GM12864 (cell line): ENCODE results near the gene L3MBTL2.

ENCODE experiments used
- DNase-seq: peaks from one replicate; pipeline ENCODE4 v3.0.0-alpha.2; 2011; ENCODE audit warnings: low read depth
- H3K4me3 ChIP-seq: 2 replicates; pipeline ENCODE4 v1.5.1; 2011; ENCODE audit warnings: mild to moderate bottlenecking, low read depth, low read length, control low read depth
- TF ChIP-seq, protein P1 (sequence below): IDR thresholded peaks from 2 replicates; pipeline ENCODE4 v1.5.1; 2011; ENCODE audit warnings: low read depth, mild to moderate bottlenecking, moderate library complexity, low read length, control low read depth, inconsistent platforms; ENCODE audit errors: missing control alignments

Gene L3MBTL2

DNA sequence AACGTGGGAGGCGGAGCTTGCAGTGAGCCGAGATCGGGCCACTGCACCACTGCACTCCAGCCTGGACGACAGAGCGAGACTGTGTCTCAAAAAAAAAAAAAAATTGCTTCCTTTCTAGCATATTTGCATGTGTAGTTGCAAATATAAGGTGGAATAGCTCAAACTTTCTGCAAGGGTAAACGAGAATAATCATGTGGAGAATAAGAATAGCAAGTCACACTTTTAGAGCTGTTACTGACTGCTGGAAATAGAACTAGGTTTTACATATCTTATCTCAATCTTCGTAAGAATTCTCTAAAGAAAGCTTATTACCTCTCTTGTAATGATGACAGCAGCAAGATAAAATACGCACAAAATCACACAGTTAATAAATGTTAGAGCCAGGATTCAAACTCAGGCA is 1.6 kb downstream of the L3MBTL2 start:
- DNase-seq = no peak
- TF ChIP-seq, protein P1, sequence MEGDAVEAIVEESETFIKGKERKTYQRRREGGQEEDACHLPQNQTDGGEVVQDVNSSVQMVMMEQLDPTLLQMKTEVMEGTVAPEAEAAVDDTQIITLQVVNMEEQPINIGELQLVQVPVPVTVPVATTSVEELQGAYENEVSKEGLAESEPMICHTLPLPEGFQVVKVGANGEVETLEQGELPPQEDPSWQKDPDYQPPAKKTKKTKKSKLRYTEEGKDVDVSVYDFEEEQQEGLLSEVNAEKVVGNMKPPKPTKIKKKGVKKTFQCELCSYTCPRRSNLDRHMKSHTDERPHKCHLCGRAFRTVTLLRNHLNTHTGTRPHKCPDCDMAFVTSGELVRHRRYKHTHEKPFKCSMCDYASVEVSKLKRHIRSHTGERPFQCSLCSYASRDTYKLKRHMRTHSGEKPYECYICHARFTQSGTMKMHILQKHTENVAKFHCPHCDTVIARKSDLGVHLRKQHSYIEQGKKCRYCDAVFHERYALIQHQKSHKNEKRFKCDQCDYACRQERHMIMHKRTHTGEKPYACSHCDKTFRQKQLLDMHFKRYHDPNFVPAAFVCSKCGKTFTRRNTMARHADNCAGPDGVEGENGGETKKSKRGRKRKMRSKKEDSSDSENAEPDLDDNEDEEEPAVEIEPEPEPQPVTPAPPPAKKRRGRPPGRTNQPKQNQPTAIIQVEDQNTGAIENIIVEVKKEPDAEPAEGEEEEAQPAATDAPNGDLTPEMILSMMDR = no peak
- no peak overlapping the region; the same call in 1 of the 2 replicates for H3K4me3 ChIP-seq

DNA sequence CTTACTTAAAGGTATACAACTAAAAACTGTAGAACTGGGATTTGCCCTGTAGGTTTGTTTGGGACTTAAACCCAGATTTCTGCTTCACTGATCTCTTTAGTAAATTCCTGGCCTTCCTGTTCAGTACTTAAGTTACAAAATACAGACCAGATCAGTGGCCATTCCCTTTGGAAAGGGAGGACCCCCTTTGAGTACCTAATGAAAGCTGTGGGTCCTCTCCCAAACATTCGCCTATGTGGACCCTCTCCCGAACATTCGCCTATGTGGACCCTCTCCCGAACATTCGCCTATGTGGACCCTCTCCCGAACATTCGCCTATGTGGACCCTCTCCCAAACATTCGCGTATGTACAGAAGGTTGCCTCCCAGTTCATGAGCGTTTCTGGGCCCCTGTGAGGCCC is 10.3 kb downstream of the L3MBTL2 start:
- no peak for DNase-seq
- no peak overlapping the region for H3K4me3 ChIP-seq
- TF ChIP-seq, protein P1 = no peak

DNA sequence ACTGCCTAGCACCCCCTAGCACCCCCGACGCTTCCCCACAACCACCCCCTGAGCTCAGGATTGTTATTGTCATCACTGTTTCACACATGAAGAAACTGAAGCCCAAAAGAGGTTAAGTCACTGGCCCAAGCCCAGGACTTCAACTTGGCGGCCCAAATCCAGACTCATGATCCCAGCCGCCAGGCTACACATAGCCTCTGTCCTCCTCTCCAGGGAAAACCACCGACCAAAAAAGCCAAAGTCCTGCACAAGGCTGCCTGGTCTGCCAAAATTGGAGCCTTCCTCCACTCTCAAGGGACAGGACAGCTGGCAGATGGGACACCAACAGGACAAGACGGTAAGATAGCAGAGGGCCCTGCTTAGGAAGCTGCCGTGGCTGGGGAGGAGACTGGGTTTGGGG is 10.8 kb downstream of the L3MBTL2 start:
- TF ChIP-seq, protein P1 = no peak
- no peak for DNase-seq
- no peak overlapping the region for H3K4me3 ChIP-seq

DNA sequence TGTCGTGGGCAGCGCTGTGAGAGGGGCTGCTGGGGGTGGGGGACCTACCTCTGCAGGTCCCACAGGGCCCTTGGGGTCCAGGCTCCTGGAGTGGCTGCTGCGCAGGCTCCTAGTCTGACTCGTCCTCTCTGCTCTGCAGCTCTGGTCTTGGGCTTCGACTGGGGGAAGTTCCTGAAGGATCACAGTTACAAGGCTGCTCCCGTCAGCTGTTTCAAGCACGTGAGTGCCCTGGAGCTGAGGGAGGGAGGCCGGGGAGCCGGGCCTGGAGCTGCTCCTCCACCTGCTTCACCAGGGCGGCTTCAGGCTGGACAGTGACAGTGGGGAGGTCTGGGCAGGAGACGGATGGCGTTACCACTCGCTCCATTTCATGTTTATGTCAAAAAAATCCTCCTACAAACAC is 11.9 kb downstream of the L3MBTL2 start:
- H3K4me3 ChIP-seq = no peak overlapping the region
- no peak for DNase-seq

DNA sequence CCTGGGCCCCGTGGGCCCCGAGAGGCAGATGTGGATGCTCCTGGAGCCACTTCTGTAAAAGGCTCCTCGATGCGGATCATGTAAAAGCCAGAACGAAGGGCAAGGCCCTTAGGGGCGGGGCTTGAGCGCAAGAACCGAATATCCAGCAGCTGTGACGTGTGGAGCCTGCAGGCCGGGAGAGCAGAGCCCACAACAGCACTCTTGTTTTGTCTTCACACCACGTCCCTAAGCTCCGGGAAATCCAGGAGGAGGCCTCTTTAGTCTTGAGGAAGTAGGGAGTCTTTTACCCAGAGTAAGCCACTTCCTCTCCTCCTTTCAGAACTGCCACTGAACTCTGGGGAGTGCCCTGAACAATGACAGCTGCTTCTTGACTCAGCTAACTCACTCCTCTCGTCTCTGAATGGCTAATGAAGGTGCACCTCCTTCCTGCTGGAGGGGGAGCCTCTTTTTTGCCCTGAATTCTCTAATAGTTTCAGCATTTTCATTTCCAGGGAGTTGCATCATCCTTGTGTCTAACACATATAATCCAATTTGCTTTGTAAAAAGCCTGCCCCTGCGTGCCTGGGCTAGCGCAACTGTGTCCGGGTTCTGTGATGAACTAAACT is 12.5 kb downstream of the L3MBTL2 start:
- H3K4me3 ChIP-seq = no peak overlapping the region
- TF ChIP-seq, protein P1 = no peak
- DNase-seq = peak; percentile 53

More for the DNA sequence above, 11.9 kb downstream of the L3MBTL2 start:
- TF ChIP-seq, protein P1 = no peak

DNA sequence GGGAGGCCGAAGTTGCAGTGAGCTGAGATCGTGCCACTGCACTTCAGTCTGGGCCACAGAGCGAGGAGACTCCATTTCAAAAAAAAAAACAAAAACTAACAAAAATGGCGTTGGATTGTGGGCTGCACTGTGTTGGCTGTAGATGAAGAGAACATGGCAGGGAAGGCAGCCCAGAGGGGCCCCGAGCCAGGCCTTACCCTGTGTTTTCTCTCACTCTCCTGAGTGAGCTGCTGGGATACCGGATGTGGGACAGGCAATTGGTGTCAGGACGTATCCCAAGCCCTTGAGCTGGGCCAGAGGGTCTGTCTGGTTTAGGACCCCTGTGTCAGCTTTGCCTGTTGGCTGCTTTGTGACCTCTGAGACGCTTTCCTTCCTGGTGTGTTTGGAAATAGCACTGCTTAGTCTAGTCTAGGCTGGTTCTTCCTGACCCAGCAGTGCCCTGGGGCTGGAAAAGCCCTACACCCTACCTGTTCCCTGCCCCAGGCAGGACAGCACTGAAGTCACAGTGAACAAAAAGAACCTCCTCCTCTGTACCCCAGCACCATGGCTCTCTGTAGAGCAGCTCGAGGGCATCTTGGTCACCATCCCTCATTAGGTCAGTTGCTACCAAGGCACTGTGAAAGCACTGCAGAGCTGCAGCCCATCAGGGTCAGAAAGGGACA is 17.9 kb downstream of the L3MBTL2 start:
- H3K4me3 ChIP-seq = no peak overlapping the region
- DNase-seq = no peak
- TF ChIP-seq, protein P1 = no peak

DNA sequence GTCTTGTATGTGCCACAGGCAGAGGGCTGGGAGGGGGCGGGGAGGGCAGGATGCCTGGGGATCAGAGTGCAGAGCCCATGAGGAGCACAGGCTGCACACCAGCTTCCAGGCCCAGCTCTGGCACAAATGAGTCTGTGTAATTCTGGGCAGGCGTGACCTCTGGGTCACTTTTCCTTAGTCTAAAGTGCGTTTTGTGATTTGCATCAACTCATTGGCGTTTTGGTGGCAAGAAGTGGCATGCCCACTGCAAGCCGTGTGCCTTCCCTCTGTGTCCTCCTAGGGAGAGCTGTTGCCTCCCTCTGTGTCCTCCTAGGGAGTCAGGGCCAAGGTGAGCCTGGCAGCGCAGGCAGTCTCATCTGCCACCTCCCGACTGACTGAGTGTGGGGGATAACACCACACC is 18.4 kb downstream of the L3MBTL2 start:
- H3K4me3 ChIP-seq = no peak overlapping the region
- TF ChIP-seq, protein P1 = no peak
- DNase-seq = no peak
